GM23248 (cell line): ENCODE measurements around the gene RUNX1. TPM values are rescaled to one million over a fixed set of nuclear protein-coding genes. Genes with fewer than 3 reads are reported as not detected.

Experiments
- DNase-seq: peaks from one replicate; pipeline ENCODE4 v3.0.0-alpha.2; 2015
- H2AFZ ChIP-seq: fragments of 200-600 bp; sonication (generic); 2 replicates; pipeline ENCODE4 v1.6.1; 2016; ENCODE audit warnings: antibody characterized with exemption
- H3F3A ChIP-seq: fragments of 200-600 bp; sonication (generic); 2 replicates; pipeline ENCODE4 v1.6.1; 2016; ENCODE audit warnings: mild to moderate bottlenecking, antibody characterized with exemption, mixed run types; ENCODE audit not compliant: insufficient read depth
- H3K27ac ChIP-seq: fragments of 200-600 bp; sonication (generic); 2 replicates; pipeline ENCODE4 v1.5.1; 2016; ENCODE audit warnings: mild to moderate bottlenecking
- H3K27me3 ChIP-seq: fragments of 200-600 bp; sonication (generic); replicated peaks from 2 replicates; pipeline ENCODE4 v1.6.1; 2016; ENCODE audit warnings: mild to moderate bottlenecking; ENCODE audit not compliant: insufficient read depth
- H3K36me3 ChIP-seq: fragments of 200-600 bp; sonication (generic); 2 replicates; pipeline ENCODE4 v1.6.1; 2016; ENCODE audit warnings: low read depth, mild to moderate bottlenecking
- H3K4me1 ChIP-seq: fragments of 200-600 bp; sonication (generic); 2 replicates; pipeline ENCODE4 v1.6.1; 2016; ENCODE audit warnings: mild to moderate bottlenecking; ENCODE audit not compliant: insufficient read depth
- H3K4me2 ChIP-seq: fragments of 200-600 bp; sonication (generic); one replicate; pipeline ENCODE4 v1.6.1; 2016; ENCODE audit warnings: mild to moderate bottlenecking; ENCODE audit not compliant: unreplicated experiment
- H3K4me3 ChIP-seq: fragments of 200-600 bp; sonication (generic); 2 replicates; pipeline ENCODE4 v1.5.1; 2016; ENCODE audit warnings: mild to moderate bottlenecking
- H3K79me2 ChIP-seq: fragments of 200-600 bp; sonication (generic); 2 replicates; pipeline ENCODE4 v1.6.1; 2016; ENCODE audit warnings: mild to moderate bottlenecking; ENCODE audit not compliant: insufficient read depth
- H3K9ac ChIP-seq: fragments of 200-600 bp; sonication (generic); 2 replicates; pipeline ENCODE4 v1.6.1; 2016; ENCODE audit warnings: mild to moderate bottlenecking
- H3K9me2 ChIP-seq: fragments of 200-600 bp; sonication (generic); 2 replicates; pipeline ENCODE4 v1.6.1; 2016; ENCODE audit warnings: mixed run types, mild to moderate bottlenecking, moderate library complexity; ENCODE audit not compliant: insufficient read depth
- H3K9me3 ChIP-seq: fragments of 200-600 bp; sonication (generic); one replicate; pipeline ENCODE4 v1.6.1; 2017; ENCODE audit warnings: low read depth
- H4K20me1 ChIP-seq: fragments of 200-600 bp; sonication (generic); 2 replicates; pipeline ENCODE4 v1.6.0; 2016; ENCODE audit not compliant: insufficient read depth
- EZH2 ChIP-seq: fragments of 200-600 bp; sonication (generic); IDR thresholded peaks from 2 replicates; pipeline ENCODE4 v1.6.1; 2018; ENCODE audit warnings: antibody characterized with exemption, mild to moderate bottlenecking; ENCODE audit not compliant: insufficient read depth, poor library complexity, severe bottlenecking
- EZH2phosphoT487 ChIP-seq: fragments of 200-600 bp; sonication (generic); IDR thresholded peaks from 2 replicates; pipeline ENCODE4 v1.6.1; 2018; ENCODE audit warnings: antibody characterized with exemption, moderate library complexity, mild to moderate bottlenecking, low read depth; ENCODE audit not compliant: insufficient read depth
- WGBS, 2 experiments: methylation state at CpG; one replicate each; pipeline ENCODE4 v1.1.6; 2015 to 2017; ENCODE audit warnings: low lambda C conversion rate in 2 of 2, low coverage in 1 of 2; ENCODE audit errors: missing lambda C conversion rate in 2 of 2; 5-methylcytosine and 5-hydroxymethylcytosine counted together
- in situ Hi-C: fragments of 300-500 bp; cut with MboI; formaldehyde crosslinking; loops from 2 replicates; pipeline ENCODE4 v1.15.0; 2020
- polyA plus RNA-seq: library from polyadenylated mRNA; unstranded; fragments of >200 nt; fragmentation: Nextera tagmentation; extraction: Ambion mirVana; gene quantifications from 2 replicates; pipeline ENCODE4 v1.2.1, GENCODE V29; 2016
- total RNA-seq: library from RNA; depleted of rRNA; stranded (reverse); fragments of >200 nt; shearing (Covaris generic); gene quantifications from 2 replicates; pipeline ENCODE4 v1.2.3, GENCODE V29; 2014

RUNX1 gene
- total and polyA plus RNA-seq, 2 experiments from 2014 or later = 21.3 to 32.6 TPM

- Histone ChIP-seq H3K27ac (no peak overlapping the region), H3K9me2 (no peaks in the 10 kb centered on the region), H3F3A (peaks cover 25% of the 10 kb centered on the region), H3K9ac (no peak overlapping the region), H3K27me3 (no peaks in the 10 kb centered on the region), H2AFZ (no peak overlapping the region), H3K4me3 (no peak overlapping the region), H4K20me1 (no peaks in the 10 kb centered on the region), H3K36me3 (no peaks in the 10 kb centered on the region), H3K9me3 (no peaks in the 10 kb centered on the region), H3K79me2 (no peaks in the 10 kb centered on the region), H3K4me1 (peaks cover 39% of the 10 kb centered on the region), H3K4me2 (no peak overlapping the region)
- DNase-seq = no peak
- in situ Hi-C loops = loop anchor here (25.0 kb wide), 1 partner anchor 1197 kb away; no protein-coding TSS in a partner anchor
- WGBS, 2 experiments = 85 to 90% methylated on average over 1 of the region's 1 CpG
- no peak for TF ChIP-seq EZH2
- no peak for TF ChIP-seq EZH2phosphoT487
Observed at GRCh38 chr21:34740198-34740597, 308.9 kb downstream of the RUNX1 start.
